GM15510 (cell line): Measurements from ENCODE around the gene AMPD1.

Source experiments
- POLR2A ChIP-seq: IDR thresholded peaks from 3 replicates; pipeline ENCODE4 v1.6.1; 2011; ENCODE audit warnings: borderline replicate concordance; ENCODE audit not compliant: insufficient read length; ENCODE audit errors: extremely low read depth

AMPD1 gene

GRCh38 chr1:114695430-114696058 is at the start of gene AMPD1:
Gene AMPD1, minus strand, starts transcription at chr1:114695546. Its CDS starts 75 bp downstream, at chr1:114695471.
- no peak for TF ChIP-seq POLR2A

- no peak for TF ChIP-seq POLR2A
Measured at GRCh38 chr1:114741963-114742746, 46.8 kb upstream of the AMPD1 start.

DNA sequence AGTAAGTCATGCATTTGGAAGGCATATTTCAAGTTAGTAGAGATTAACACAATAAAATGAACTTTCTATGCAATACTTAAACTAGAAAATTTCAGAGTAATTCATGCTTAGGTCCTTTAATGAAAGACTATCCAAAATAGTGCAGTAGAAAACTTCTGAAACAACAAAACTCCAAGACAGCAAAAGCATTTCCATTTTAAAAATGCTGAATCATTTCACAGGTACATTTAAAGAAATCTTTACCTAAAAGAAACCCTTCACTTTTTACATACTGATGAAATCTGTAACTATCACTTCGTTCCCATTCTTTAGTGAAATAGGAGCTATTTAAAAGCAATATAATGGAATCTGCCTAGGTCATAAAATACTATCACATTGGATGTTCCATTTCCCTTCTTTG is 45.0 kb upstream of the AMPD1 start:
- TF ChIP-seq POLR2A = no peak

DNA sequence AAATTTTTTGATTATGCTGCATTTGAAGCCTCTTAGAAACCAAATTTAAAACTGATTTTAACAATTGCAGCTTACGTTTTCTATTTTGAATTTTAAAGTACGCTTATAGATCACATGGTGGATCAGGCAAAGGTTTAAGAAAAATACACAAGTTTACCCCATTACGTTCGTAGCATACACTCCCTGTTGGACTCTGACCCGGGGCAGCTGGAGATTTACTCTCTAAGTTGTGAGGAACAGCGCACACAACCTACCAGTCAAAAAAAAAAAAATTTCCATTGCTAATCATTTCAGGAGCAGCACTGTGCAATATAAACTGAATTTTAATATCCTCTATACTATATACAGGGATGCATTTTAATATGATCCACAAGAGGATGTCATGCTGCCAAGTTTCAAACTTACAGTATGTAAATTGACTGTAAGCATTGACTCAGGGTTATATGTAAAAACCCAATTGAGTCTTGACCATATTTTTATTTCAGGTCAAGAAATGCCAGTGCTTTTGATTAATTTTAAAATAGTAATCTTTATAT is 42.0 kb upstream of the AMPD1 start:
- no peak for TF ChIP-seq POLR2A

DNA sequence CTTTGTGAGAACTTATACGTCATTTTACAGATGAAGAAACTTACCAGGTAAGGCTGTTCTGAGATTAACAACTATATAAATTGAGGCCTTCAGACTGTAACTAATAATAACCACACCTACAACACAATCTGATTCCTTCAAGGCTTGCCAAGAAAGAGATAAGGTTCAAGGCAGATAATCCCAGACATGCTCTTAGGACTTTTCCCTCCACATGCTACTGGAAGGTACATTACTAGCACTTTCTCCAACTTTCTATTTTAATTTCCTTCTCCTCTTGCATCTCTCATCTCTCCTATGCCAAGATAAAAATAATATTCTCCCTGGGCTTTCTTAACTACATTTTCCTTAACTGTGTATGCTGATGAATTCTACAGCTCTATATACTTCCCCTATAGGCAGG is 40.1 kb upstream of the AMPD1 start:
- no peak for TF ChIP-seq POLR2A

DNA sequence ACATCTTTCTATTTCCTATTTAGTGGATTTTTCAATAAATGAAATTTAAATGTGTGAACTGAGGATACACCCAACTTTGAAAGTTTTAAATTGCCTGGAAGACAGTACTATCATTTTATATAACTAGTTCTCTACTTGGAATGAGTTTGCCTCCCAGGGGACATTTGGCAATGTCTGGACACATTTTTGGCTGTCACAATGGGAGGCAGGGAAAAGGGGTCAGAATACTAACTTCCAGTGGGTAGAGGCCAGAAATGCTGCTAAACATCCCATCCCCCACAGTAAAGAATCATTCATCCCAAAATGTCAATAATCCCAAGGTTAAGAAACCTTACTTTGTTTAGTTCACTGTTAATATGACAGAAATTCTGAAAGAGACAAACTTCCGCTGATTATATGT is 34.4 kb upstream of the AMPD1 start:
- no peak for TF ChIP-seq POLR2A

DNA sequence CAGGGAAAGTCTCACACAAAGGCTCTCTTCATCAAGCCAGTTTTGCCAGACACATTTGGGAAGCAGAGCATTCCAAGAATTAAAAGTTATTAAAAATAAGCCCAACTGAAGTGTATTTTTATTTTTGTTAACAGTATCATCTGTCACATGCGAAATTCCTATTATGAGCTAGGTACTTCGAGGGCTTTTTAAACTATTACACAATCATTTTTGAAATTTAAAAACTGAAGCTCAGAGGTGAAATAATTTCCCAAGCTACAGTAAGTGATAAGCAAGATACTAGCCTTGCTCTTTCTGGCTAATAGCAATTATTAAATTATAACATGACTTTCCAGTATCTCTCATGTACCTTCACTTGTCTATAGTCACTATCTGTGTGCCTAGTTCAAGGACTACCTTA is 33.2 kb upstream of the AMPD1 start:
- TF ChIP-seq POLR2A = no peak

GRCh38 chr1:114725230-114725629 is 29.9 kb upstream of the AMPD1 start:
- no peak for TF ChIP-seq POLR2A

DNA sequence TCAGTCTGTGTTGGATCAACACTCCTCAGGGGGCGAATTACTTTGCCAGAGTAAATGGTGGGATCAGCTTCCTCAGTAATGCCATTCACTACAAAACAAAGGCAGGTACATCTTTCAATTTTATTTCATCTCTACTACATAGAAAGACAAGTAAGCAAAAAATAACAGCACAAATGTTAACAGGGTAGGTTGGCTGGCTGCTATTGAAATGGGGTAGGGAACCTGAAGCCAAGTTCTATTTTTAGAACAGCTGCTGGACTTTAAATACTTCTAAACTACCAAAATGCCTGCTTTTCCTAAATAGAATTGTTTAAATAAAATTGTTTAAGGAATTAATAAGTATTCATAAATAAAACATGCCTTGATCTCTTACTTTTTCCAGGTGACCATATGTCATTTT is 28.6 kb upstream of the AMPD1 start:
- TF ChIP-seq POLR2A = no peak

- TF ChIP-seq POLR2A = no peak
Measured at GRCh38 chr1:114723457-114723856, 28.1 kb upstream of the AMPD1 start.

DNA sequence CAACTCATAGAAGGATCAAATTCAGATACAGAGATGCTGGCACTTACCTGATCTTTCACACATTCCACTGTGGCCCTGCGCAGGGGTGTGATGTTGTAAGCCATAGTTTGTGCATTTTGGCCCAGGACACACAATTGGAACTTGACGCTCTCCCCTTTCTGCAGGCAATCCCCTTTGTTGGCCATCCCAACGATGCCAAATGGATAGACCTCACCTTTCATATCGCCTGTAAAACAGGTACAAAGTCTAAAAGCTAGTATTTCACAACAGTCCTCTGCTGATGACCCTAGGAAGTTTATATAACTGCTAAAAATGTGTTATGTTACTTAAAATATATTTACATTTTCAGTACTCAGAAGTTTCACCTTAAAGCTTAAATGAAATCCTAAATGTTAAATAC is 25.1 kb upstream of the AMPD1 start:
- TF ChIP-seq POLR2A = no peak

DNA sequence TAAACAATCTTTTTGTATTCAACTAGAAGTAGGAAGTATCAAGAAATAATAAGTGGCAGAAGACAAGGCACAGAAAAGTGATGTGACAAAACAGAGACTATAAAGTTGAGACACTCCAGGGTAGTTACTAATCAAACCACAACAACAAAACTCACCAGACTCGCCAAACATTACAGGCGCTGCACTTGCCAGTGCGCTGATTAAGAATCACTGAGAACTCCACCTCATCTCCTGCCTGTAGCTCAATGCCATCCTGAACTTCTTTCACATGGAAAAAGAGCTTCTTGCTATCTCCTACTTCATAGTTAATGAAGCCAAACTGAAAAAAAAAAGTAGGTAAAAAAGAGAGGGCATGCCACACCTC is 24.1 kb upstream of the AMPD1 start:
- TF ChIP-seq POLR2A = no peak

GRCh38 chr1:114718661-114719423 is 23.5 kb upstream of the AMPD1 start:
- TF ChIP-seq POLR2A = no peak

DNA sequence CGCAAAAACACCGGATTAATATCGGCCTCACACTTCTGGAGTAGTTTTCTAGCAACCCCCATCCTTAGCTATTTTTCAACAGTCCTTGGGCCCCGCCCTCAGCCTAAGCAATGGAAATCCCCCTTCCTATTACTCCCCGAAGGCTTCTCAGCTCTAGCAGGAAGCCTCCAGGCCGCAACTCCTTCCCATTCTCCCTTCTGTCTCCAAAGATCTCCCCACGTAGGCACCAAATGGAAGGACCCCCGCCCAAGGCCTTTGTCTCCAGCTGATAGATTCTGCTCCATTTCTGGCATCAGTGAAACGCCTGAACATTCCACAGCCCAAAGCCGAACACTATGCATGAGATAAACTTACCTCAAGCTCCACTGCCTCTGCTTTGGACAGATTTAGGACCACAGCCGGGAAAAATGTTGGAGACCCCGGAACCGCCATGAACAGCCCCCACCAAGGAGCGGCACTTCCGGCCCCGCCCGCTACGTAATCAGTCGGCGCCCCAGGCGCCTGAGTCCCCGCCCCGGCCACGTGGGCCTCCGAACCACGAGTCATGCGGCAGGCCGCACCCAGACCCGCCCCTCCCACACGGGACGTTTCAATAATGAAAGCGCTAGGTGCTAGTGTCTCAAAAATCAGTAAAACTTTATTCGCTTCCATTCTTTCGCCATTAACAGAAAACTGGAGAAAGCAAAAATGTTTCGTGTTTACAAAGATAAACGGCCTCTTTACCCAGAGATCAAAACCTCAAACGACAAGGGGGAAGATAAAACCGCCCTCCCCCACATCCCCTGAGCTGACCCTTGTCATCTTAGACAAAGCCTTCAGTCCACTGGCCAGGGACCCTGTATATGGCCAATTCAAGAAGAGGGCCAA is 21.2 kb upstream of the AMPD1 start, which contains the start of gene NRAS:
NRAS (minus strand) TSS at position 468 of the 867 bp plus-strand sequence. CDS start 611 bp downstream, outside the sequence.
- TF ChIP-seq POLR2A = peak; percentile 71
